Panc1 (cell line): ENCODE measurements around the gene MYH14. TPM values are rescaled to one million over a fixed set of nuclear protein-coding genes. Genes with fewer than 3 reads are reported as not detected.

ENCODE experiments used
- ATAC-seq: fragments of 200-7000 bp; cut with Tn5 transposase; 2 replicates; pipeline ENCODE4 v1.9.1; 2020; ENCODE audit warnings: mild to moderate bottlenecking, moderate library complexity
- BruUV-seq: library from RNA; stranded (reverse); fragments of 400-500 nt; replicated peaks from 2 replicates; lab custom pipeline; 2021; lab: Mats Ljungman, UMichigan
- CTCF ChIA-PET: fragments of 300-600 bp; sonication (Branson Sonifier 250); formaldehyde crosslinking; loops from one replicate; lab custom pipeline; 2022; ENCODE audit warnings: antibody characterized with exemption; lab: Charles Lee
- POLR2A ChIA-PET: fragments of 300-600 bp; sonication (Branson Sonifier 250); formaldehyde crosslinking; loops from one replicate; lab custom pipeline; 2022; ENCODE audit warnings: antibody characterized with exemption; lab: Charles Lee
- DNase-seq: peaks from one replicate; pipeline ENCODE4 v3.0.0-alpha.2; 2010; ENCODE audit warnings: low read depth, low spot score
- H3K27ac ChIP-seq: 2 replicates; pipeline ENCODE4 v1.5.1; 2011; ENCODE audit warnings: mild to moderate bottlenecking, low read length, inconsistent platforms
- H3K27me3 ChIP-seq: fragments of 200-500 bp; sonication (Bioruptor generic); 2 replicates; pipeline ENCODE4 v1.6.0; 2014; ENCODE audit warnings: low read length, inconsistent platforms; ENCODE audit not compliant: control insufficient read depth, insufficient read depth
- H3K36me3 ChIP-seq: fragments of 200-500 bp; sonication (Bioruptor generic); 2 replicates; pipeline ENCODE4 v1.5.1; 2014; ENCODE audit warnings: inconsistent platforms, mild to moderate bottlenecking, low read length, moderate library complexity; ENCODE audit not compliant: control insufficient read depth, insufficient read depth
- H3K4me1 ChIP-seq: 2 replicates; pipeline ENCODE4 v1.5.1; 2011; ENCODE audit warnings: inconsistent platforms, mild to moderate bottlenecking, low read length, moderate library complexity; ENCODE audit not compliant: control insufficient read depth, insufficient read depth
- H3K4me3 ChIP-seq, 2 experiments: 2 replicates each; pipeline ENCODE4 v1.5.1; 2011 to 2012; ENCODE audit warnings: low read depth in 2 of 2, low read length in 2 of 2, mild to moderate bottlenecking in 2 of 2, inconsistent platforms in 1 of 2, moderate library complexity in 1 of 2
- H3K9me3 ChIP-seq: fragments of 200-500 bp; sonication (Bioruptor generic); 2 replicates; pipeline ENCODE4 v1.5.1; 2014; ENCODE audit warnings: low read depth, mild to moderate bottlenecking, inconsistent platforms, low read length, moderate library complexity; ENCODE audit not compliant: control insufficient read depth, insufficient read depth
- POLR2AphosphoS5 ChIP-seq: IDR thresholded peaks from 2 replicates; pipeline ENCODE4 v1.6.1; 2012; ENCODE audit warnings: mild to moderate bottlenecking, low read depth, low read length, moderate library complexity
- SIN3A ChIP-seq: IDR thresholded peaks from 2 replicates; pipeline ENCODE4 v1.6.1; 2012; ENCODE audit warnings: low read depth, mild to moderate bottlenecking, low read length, moderate library complexity, borderline replicate concordance; ENCODE audit not compliant: insufficient read depth
- TCF7L2 ChIP-seq: IDR thresholded peaks from 2 replicates; pipeline ENCODE4 v1.6.1; 2011; ENCODE audit warnings: mild to moderate bottlenecking, low read depth, low read length, inconsistent platforms
- in situ Hi-C: cut with HindIII; loops from 2 replicates; pipeline ENCODE4 v1.10.0; 2016; ENCODE audit warnings: low sequenced_read_pairs, low pct_unique_long_range_greater_than_20kb
- intact Hi-C: fragments of 100-400 bp; cut with micrococcal nuclease; formaldehyde crosslinking; loops from one replicate; pipeline ENCODE4 v1.10.0; 2022; ENCODE audit not compliant: unreplicated experiment
- total RNA-seq: library from RNA; stranded (reverse); gene quantifications from one replicate; pipeline ENCODE4 v1.2.1, GENCODE V29; 2021; ENCODE audit not compliant: unreplicated experiment
- TF ChIP-seq, protein P1 (sequence below): fragments of 450-650 bp; IDR thresholded peaks from 2 replicates; pipeline ENCODE4 v1.5.1; 2017; ENCODE audit warnings: mild to moderate bottlenecking
- TF ChIP-seq, protein P2 (sequence below), 2 experiments: IDR thresholded peaks; 2 replicates each; pipeline ENCODE4 v1.6.1; 2011 to 2012; ENCODE audit warnings: low read depth in 2 of 2, control low read depth in 1 of 2, low read length in 1 of 2, mild to moderate bottlenecking in 1 of 2, moderate library complexity in 1 of 2; ENCODE audit not compliant: insufficient read depth in 1 of 2

The MYH14 gene
- total RNA-seq, 1 experiment from 2014 or later, result 23.8 TPM

DNA sequence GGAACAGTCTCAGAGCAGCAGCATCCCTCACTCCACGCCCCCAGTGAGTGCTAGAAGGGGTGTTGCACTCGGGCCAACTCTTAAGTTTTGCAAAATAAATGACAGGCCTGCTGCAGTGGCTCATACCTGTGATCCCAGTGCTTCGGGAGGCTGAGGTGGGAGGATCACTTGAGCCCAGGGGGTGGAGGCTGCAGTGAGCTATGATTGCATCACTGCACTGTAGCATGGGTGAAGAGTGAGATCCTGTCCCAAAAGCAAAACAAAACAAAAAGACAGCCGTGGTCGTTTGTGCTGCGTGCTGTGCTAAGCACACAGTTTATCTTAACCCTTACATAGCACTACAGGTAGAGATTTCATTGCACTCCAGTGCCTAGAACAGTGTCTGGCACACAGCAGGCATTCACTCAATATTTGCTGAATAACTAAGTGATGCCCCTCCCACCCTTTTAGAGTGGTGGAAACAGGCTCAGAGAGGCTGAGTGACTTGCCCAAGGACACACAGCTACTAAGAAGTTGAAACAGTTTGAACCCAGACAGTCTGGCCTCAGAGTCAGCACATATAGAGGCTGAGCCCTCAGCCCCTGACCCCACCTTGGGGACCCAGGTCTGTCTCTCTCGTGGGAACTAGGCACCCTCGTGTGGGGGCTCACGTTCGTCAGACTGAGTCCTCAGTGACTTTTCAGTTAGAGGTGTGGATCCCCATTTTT is 107.5 kb downstream of the MYH14 start:
- Histone ChIP-seq H3K27ac (no peak overlapping the region), H3K4me1 (peaks cover 4% of the 10 kb centered on the region; the same call in 1 of the 2 replicates), H3K4me3 (no peak overlapping the region), H3K9me3 (no peaks in the 10 kb centered on the region), H3K36me3 (no peaks in the 10 kb centered on the region), H3K27me3 (no peaks in the 10 kb centered on the region)
- ChIA-PET CTCF (no interaction called here), POLR2A (no interaction called here)
- in situ Hi-C loops (no loop called here), intact Hi-C loops (no loop called here)
- DNase-seq (no peak), ATAC-seq (no peak)
- TF ChIP-seq TCF7L2, result no peak
- no peak for TF ChIP-seq SIN3A
- TF ChIP-seq, protein P1, sequence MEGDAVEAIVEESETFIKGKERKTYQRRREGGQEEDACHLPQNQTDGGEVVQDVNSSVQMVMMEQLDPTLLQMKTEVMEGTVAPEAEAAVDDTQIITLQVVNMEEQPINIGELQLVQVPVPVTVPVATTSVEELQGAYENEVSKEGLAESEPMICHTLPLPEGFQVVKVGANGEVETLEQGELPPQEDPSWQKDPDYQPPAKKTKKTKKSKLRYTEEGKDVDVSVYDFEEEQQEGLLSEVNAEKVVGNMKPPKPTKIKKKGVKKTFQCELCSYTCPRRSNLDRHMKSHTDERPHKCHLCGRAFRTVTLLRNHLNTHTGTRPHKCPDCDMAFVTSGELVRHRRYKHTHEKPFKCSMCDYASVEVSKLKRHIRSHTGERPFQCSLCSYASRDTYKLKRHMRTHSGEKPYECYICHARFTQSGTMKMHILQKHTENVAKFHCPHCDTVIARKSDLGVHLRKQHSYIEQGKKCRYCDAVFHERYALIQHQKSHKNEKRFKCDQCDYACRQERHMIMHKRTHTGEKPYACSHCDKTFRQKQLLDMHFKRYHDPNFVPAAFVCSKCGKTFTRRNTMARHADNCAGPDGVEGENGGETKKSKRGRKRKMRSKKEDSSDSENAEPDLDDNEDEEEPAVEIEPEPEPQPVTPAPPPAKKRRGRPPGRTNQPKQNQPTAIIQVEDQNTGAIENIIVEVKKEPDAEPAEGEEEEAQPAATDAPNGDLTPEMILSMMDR, result no peak
- TF ChIP-seq, protein P2, sequence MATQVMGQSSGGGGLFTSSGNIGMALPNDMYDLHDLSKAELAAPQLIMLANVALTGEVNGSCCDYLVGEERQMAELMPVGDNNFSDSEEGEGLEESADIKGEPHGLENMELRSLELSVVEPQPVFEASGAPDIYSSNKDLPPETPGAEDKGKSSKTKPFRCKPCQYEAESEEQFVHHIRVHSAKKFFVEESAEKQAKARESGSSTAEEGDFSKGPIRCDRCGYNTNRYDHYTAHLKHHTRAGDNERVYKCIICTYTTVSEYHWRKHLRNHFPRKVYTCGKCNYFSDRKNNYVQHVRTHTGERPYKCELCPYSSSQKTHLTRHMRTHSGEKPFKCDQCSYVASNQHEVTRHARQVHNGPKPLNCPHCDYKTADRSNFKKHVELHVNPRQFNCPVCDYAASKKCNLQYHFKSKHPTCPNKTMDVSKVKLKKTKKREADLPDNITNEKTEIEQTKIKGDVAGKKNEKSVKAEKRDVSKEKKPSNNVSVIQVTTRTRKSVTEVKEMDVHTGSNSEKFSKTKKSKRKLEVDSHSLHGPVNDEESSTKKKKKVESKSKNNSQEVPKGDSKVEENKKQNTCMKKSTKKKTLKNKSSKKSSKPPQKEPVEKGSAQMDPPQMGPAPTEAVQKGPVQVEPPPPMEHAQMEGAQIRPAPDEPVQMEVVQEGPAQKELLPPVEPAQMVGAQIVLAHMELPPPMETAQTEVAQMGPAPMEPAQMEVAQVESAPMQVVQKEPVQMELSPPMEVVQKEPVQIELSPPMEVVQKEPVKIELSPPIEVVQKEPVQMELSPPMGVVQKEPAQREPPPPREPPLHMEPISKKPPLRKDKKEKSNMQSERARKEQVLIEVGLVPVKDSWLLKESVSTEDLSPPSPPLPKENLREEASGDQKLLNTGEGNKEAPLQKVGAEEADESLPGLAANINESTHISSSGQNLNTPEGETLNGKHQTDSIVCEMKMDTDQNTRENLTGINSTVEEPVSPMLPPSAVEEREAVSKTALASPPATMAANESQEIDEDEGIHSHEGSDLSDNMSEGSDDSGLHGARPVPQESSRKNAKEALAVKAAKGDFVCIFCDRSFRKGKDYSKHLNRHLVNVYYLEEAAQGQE (IDR thresholded peaks at IDR 0.05; ENCODE audit: insufficient read depth in 1 of 2, low read depth in 2 of 2, low read length in 1 of 2), result no peak
- no peak for TF ChIP-seq POLR2AphosphoS5
- no TSS peak for BruUV-seq

DNA sequence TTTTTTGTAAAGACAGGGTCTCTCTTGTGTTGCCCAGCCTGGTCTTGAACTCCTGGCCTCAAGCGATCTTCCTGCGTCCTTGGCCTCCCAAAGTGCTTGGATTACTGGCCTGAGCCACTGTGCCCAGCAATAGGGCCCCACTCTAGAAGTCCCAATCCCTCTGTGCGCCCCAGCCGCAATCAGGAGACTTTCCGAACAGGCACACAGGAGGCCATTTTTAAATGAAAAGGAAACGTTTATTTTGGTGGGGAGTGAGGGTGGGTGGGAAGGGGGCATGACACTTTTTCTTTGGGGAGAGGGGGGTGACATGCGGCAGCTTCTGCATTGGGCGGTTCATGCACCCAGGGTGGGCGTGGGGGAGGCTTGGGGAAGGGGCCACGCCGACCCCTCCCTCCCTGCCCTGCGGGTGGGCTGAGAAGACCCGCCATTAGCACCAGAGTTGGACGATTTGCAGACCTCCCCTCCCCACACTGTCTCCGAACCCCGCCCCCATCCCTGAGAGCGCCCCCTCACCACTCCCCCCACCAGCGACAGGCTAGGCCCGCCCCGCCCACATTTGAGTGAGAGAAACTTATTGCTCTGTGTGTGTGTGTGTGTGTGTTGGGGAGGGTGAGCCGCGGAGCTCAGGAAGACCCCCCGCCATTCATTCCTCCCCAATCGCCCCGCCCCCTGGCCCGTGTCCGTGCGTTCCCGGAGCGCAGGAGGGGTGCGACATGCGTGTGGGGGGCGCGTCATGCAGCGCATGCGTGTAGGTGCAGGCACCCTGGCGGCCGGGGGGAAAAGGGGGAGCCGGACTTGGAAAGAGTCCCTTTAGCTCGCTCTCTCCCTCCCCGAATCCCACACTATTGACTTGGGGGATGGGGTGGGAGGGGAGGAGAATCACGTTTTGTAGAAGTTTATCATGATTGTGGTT is 108.6 kb downstream of the MYH14 start:
- TF ChIP-seq POLR2AphosphoS5, result no peak
- Histone ChIP-seq H3K27ac (no peak overlapping the region), H3K9me3 (no peaks in the 10 kb centered on the region), H3K36me3 (no peaks in the 10 kb centered on the region), H3K4me3 (peak overlapping the region; percentile 34 to 51), H3K27me3 (no peaks in the 10 kb centered on the region), H3K4me1 (peaks cover 4% of the 10 kb centered on the region; the same call in 1 of the 2 replicates)
- DNase-seq (no peak), ATAC-seq (peak; percentile 14; the same call in 1 of the 2 replicates)
- in situ Hi-C loops, result no loop called here
- CTCF ChIA-PET, result no interaction called here
- intact Hi-C loops, result no loop called here
- POLR2A ChIA-PET, result no interaction called here
- no TSS peak for BruUV-seq
